GM19193 (cell line): ENCODE results near the gene STRBP.

ENCODE experiments used
- POLR2A ChIP-seq: IDR thresholded peaks from 4 replicates; pipeline ENCODE4 v1.6.1; 2011; ENCODE audit not compliant: insufficient read depth, insufficient read length; ENCODE audit errors: extremely low read depth

STRBP gene

DNA sequence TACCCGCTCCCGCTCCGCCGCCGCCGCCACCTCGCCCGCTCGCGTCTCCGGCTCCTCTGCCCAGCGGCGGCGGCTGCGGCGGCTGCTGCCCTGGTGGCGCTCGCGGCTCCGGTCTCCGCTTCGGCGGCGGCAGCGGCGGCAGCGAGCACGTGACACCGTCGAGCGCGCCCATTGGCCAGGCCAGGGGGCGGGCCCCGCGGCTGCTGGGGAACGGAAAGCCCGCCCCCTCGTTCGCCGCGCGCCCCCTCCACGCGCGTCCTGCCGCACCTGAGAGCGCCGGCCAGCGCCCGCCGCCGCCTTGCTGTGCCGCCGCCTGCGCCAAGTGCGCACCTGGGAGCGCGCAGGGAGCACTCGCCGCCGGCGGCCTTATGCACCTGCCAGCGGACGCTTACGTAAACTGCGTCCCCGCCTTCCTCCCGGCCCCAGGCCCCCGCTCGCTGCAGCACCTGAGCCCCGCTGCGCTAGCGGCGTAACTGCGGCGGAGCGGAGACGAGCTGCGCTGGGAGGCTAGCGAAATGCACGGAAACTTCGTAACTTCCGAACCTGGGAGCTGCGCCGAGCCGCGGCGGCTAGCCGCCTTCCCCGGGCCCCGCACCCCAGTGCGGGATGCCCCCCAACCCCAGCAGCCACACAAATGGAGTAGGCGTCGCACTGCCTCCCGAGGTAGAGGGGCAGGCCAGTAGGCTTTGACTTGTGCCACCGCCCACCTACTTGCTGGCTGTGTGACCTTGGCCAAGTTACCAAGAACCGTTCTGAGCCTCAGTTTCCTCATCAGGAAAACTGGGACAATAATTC, at the start of gene STRBP:
Gene STRBP, minus strand, starts transcription at position 122 of the 795 bp plus-strand sequence. CDS start 84,452 bp downstream, outside the sequence.
- peak; percentile 56 for TF ChIP-seq POLR2A

GRCh38 chr9:123316053-123316718, 47.8 kb upstream of the STRBP start:
- TF ChIP-seq POLR2A, result no peak

DNA sequence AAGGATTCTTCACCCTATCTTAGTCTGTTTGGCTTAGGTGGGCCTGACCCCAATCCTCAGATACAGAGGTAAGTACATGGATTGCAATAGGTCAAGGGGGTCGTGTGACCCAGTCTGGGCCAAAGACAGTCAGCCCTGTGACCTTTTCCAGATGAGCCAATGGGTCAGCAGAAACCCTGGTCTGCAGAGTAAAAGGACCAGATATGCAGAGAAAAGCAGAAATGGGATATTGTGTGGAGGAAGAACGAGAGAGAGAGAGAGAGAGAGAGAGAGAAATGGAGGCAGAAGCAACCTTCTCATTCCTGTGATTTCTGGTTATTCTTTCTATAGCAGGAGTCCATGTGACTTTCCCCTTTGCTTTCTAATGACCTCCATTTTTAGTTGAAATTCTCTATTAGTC, 47.2 kb upstream of the STRBP start:
- TF ChIP-seq POLR2A, result no peak

DNA sequence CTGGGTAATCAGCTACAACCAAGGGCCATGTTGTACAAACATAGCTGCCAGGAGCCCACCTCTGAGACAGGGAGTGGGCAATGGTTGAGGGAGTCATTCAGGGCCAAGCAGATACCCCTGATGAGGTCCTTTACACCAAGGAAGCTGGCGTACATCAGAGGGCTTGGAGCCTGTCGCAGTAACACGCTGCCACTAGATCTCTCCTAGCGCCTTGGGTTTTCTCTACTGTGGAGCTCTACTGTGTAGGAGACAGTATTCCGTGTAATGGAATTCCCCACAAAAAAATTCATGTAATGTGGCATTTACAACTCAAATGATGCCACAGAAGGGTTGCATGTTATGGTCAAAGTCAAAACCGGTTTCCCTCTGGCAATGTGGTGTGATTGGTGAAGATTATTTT, 46.2 kb upstream of the STRBP start:
- no peak for TF ChIP-seq POLR2A

DNA sequence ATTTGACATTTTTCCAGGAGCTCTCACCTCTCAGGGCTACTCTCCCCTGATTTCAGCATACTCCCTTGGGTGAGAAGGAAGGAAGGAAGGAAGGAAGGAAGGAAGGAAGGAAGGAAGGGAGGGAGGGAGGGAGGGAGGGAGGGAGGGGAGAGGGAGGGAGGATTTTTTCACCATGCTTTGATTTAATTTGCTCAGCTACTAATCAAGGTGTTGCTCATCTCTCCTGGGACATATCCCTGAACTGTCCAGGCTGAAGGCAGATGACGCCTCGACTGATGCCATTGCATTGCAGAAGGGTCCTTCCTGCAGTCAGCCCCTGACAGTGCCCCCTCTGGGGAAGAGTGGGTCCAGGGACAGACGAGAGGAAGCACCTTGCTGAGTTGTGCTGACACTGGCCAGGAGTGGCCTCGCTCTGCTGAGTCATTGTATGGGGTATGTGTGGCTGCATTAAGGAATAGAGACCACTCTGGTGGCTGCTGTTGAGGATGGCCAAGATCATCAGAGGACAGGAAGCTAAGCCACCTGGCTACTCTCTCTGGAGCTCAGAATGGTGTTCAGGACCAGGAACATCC, 44.0 kb upstream of the STRBP start:
- TF ChIP-seq POLR2A, result no peak

DNA sequence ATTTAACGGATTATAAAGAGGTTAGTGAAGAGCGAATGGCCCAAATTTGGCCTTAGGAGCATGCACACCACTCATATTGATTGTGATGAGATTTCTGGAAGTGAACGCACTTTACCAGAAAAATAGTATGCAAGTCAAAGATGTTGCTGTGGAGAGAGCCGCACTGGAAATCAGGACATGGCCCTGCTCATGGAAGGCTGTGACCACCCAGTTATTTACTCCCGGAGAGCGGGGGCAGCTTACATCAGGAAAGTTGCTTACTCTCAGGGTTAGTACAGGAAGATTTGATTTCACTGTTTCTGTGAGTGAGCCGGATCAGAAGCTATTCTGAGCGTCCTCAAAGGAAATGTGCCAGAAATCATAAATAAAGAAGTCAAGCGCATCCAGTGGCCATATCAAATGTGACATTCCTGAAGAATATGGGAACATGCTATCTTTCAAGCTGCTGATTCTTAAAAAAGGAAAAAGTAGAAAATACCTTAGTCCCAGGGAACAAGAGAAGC, 42.9 kb upstream of the STRBP start:
- TF ChIP-seq POLR2A, result no peak

DNA sequence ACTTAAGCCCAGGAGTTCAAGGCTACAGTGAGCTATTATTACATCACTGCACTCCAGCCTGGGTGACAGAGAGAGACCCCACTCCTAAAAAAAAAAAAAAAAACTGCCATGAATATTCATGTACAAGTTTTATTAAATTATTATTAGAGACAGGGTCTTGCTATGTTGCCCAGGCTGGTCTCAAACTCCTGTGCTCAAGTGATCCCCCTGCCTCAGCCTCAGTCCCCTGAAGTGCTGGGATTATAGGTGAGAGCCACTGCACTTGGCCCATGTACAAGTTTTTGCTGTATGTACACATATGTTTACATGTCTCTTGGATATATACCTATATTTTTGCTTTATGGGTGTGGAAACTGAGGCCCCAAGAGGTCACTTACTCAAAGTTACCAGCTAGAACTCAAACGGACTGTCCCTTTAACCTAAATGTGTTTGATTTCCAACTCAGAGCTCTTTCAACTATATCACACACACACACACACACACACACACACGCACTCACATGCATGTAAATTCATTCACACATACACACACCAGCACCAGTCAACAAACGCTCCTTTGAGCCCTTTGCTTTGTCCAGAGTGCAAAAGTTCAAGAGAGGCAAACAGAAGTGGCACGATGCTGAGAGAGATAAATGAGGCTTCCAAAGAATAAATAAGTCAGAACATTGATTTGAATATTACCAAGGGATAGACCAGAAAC, 42.3 kb upstream of the STRBP start:
- TF ChIP-seq POLR2A, result no peak

DNA sequence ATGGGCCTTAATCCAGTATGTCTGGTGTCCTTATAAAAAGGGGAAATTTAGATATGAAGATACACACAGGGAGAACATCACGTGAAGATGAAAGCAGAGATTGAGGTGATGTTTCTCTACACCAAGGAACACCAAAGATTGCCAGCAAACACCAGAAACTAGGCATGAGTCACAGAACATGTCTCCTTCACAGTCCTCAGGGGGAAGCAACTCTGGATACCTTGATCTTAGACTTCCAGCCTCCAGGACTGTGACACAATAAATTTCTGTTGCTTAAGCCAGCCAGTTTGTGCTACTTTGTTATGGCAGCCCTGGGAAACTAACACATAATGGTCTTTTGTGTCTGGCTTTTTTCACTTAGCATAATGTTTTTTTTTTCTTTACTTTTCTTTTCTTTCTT, 41.2 kb upstream of the STRBP start:
- no peak for TF ChIP-seq POLR2A

DNA sequence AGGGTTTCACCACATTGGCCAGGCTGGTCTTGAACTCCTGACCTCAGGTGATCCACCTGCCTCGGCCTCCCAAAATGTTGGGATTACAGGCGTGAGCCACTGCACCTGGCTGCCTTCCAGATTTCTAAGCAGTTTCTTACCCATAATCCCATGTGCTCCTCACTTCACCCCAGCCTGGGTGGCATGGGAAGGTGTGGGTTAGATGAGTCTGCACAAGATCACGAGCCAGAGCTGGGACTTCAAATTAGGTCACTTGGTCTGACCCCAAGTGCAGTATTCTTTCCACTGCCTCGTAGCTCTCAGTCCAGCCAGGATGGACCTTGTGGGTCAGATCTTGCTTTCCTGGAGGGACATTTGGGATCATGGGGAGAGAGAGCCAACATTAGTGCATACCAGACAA, 37.5 kb upstream of the STRBP start:
- no peak for TF ChIP-seq POLR2A

DNA sequence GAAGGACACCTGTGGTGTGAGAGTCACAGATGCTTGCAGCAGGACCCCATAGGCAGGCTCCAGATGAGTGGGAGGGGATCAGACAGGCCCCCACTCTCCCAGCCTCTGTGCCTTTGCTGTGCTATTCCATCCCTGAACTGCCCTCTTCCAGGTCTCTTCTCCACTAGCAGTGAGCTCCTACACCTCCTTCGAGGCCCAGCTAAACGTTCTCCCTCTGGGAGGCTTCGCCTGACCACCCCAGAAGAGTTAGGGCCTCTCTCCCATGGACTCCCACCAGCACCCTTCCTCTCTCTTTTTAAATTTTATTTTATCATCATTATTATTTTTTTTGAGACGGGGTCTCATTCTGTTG, 35.9 kb upstream of the STRBP start:
- no peak for TF ChIP-seq POLR2A

DNA sequence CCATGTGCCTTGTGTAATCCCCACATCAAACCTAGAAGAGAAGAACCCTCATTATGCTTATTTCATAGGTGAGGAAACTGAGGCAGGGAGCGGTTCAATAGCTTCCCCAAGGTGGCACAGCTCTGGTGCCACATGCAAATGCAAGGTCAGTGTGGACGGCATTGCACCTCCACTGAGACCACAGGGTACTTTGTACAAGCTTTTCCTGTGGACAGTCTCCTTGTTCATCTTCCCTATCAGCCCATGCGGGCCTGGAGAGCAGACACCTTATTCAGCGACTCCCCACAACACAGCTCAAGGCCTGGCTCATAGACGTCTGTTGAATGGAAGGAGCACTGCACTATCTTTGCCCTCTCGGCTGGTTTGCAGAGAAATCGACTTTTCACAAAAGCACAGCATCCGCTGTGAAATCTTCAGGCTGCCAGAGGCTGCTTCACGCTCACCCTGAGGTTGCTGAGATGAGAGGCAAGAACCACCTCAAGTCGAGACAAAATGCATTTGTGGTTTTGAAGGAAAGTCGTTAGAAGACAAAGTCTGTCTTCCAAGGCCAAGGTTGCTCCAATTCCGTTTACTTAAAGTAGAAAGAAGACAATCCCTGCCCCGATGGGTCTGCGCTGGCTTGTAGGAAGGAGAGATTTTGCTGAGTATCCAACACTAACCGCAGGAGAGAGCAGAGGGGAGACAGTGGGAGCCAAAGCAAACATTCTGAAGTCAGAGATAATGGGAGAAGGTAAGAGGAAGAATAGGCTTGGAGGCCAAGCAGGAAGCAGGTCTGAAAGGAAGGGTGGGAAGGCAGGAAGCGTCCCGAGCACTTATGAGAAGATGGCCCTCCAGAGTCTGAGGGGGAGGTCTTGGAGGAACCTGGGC, 34.2 kb upstream of the STRBP start:
- no peak for TF ChIP-seq POLR2A

DNA sequence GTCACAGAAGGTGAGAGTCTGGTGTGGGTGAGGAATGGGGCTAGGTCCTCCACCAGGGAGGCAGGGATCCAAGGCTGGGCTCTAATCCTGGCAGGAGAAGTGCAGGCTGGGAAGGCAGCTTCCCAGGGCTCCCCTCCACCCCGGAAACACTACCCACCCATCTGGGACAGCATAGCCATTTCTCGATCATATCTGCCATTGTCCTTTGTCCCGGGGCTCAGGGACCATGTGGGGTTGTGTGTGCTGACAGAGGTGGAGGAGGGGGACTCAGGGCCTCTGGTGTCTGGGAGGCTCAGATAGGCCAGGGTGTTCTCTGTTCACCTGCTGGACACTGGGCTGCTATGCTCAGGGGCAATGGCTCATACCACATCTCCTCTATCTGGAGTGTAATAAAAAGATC, 32.2 kb upstream of the STRBP start:
- TF ChIP-seq POLR2A, result no peak

DNA sequence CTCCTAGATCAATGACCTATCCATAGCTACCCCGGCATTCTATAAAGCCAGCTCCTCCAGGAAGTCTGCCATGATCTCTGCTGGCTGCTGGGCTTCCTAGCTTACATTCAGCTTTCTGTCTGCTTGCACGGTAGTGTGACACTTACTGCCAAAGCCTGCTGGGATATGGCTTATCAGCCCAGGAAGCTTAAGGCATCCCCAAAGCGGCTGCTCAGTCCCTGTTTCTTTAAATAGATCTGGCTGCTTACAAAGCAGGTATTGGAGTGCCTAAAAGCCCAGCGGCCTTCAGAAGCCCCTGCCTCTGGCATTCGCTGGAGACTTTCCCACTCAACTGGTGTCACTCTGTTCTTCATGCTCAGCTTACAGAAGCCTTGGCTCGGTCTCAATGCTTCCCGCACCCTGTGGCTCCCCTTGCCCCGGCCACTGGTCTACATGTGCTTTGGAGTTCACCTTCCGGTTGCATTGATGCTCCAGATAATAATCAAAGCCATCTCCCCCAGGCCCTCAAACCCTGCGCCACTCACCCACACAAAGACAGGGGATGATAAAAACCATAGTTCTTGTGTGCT, 31.3 kb upstream of the STRBP start:
- no peak for TF ChIP-seq POLR2A

GRCh38 chr9:123296174-123296573, 27.8 kb upstream of the STRBP start:
- no peak for TF ChIP-seq POLR2A
